HG03159 (cell line): Measurements from ENCODE around the gene CACNA1C.

ENCODE experiments used
- ATAC-seq: cut with Tn5 transposase; IDR thresholded peaks from one replicate; pipeline ENCODE4 v1.9.1; 2021; ENCODE audit warnings: mild to moderate bottlenecking, moderate library complexity; ENCODE audit not compliant: unreplicated experiment

Gene CACNA1C

GRCh38 chr12:2435511-2435910 is 382.7 kb downstream of the CACNA1C start:
- ATAC-seq: no peak

- ATAC-seq: no peak
Measured at GRCh38 chr12:2439332-2440100, 386.7 kb downstream of the CACNA1C start.

DNA sequence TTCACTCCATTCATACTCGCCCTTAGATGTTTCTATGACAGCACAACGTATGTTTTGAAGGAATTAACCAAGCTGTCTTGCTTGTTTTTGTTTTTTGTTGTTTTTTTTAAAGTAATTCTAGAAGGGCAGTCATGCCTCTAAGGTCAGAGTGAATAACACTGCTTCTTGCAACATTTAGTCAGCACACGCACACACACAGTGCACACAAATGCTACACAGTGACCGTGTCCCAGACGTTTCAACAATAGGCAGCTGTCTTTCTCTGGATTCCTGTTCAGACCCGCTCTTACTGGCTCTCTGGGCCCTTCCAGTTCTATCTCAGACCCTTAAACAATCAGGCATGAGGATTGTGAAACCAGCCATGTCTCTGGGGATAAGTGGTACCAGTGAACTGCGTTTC is 391.0 kb downstream of the CACNA1C start:
- no peak for ATAC-seq

DNA sequence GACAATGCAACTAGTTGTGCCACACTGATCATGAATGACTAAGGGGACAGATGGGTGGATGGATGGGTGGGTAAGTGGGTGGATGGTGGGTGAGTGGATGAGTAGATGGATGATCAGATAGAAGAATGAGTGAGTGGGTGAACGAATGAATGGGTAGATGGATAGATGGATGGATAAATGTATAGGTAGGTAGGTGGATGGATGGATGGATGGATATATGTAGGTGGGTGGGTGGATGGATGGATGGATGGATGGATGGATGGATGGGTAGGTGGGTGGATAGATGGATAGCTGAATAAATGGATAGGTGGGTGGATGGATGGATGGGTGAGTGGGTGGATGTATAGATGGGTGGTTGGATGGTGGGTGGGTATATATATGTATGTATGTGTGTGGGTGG is 393.2 kb downstream of the CACNA1C start:
- ATAC-seq: no peak

DNA sequence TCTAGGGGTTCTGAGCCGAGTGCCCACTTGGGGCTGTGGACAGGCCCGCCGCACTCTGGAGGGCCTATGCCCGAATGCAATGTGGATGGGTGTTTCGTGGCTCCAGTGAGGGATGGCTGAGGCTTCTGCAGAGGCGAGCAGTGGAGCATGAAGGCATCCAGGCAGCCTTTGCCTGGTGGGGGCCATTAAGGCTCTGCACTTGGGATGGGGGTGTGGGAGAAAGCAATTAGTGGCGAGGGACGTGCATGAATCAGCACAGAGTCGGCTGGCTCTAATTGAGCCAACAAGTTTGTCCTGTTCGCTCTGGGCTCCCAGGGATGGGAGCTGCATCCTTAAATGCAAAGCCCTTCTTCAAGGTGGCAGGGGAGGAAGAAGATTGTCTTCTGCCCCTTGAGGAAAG is 395.1 kb downstream of the CACNA1C start:
- no peak for ATAC-seq

DNA sequence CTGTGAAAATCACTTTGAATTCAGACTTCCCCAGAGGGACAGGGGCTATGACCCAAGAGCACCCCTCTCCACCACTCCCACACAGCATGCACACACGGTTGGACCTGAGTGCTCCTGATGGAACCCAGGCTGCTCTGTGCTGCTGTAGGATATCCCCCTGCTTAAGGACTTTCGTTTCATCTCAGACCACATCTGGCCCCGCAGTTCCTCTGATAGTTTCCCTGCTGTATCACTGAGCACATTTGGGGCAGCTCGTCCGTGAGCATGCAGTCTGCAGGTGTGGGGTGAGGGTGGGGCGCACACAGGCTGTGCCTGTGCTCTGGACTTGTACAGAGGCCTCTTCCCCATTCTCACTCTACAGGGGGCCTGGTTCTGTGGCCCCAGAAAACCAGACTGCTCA is 396.8 kb downstream of the CACNA1C start:
- ATAC-seq: no peak

DNA sequence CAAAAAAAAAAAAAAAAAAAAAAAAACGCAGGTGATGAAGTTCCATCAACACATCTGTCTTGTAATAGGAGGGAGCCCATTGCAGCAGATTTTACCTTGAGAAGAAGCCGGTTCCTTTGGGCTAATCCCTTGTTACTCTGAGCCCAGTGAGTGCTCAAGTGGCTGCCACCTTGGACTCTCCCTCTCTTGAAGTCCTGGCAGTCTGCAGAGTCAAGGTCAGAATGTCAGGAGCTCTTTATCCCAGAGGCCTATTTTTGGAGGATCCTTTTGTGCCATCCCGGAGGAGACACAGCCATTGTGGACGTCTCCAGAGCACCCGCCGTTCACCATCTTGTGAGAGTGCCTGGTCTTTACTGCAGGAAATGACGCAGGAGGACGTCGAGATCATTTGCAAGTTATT is 397.8 kb downstream of the CACNA1C start:
- ATAC-seq: no peak

DNA sequence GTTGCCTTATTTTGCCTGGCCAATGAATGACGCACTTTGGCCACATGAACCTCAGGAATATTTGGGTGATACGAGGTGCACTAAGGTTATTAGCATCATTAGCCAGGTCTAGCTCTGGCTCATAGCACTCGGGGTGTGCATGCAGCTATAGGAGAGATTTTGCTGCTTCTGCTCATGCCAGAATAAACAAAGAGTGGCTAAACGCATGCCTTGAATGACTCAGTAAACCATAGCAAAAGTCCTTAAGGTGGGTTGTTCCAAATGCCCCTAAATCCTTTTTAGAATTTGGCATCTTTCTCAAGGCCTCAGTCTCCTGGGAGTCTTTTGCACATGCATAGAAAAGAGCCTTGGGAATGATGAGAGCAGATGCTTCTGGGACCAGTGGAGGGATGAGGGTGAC is 398.2 kb downstream of the CACNA1C start:
- ATAC-seq: no peak

- ATAC-seq: no peak
Measured at GRCh38 chr12:2451497-2451896, 398.7 kb downstream of the CACNA1C start.

DNA sequence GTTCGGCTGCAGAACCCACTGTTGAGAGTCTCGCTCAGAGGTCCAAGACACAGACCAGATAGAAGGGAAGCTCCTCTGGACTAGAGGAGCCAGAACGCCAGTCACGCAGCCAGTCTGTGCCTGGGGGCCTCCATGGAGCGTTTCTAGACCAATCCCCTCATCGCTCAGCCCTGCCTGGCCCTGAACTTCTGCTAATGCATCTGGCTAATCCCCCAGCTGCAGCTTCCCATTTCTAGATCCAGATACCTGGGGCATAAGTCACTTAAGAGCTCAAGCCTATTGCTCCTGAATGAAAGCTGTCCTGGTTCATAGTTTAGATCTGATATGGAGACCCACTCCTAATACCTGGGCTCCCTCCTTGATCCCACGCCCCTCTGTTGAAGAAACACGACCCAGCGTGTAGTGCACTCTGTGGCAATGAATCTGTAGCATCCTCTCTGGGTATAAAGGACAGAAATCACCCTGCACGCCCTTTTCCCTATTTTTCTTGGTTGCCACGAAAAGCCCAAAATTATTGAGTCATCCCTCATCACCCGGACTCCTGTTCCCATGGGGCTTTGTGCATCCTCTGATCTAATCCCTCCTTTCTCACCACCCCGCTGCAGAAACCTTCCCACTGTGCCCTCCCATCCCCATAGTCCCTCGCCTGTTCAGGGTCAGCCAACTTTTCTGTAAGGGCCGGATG is 400.4 kb downstream of the CACNA1C start:
- ATAC-seq: no peak

GRCh38 chr12:2453761-2454090 is 400.9 kb downstream of the CACNA1C start:
- no peak for ATAC-seq

- ATAC-seq: no peak
Measured at GRCh38 chr12:2454601-2455177, 401.9 kb downstream of the CACNA1C start.

- no peak for ATAC-seq
Measured at GRCh38 chr12:2455410-2455809, 402.6 kb downstream of the CACNA1C start.

DNA sequence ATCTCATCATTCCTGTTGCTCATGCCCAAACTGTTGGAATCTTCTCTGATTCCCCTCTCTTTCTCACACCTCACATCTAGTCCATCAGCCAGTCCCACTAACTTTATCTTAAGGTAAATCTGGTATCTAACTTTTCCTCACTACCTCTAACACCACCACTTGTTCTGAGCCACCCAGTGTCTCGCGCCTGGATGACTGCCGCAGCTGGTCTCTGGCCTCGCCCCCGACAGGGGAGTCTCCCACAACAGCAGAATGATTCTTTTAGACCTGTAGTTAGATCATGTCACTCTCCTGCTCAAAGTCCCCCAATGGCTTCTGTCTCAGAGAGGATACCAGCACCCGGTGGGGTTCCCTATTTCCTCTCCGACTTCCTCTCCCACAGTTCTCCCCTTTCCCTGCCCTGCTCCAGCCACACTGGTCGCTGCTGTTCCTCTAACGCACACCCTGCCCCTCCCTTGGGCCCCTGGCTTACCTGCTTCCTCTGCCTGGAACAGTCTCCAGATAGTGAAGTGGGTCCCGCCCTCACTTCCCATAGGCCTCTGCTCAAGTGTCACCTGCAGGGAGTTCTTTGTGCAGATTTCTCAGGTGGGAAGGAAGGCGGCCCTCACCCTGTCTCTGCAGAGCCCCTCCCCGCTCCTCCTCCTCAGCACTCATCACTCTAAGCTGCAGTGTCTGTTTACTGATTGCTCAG is 403.5 kb downstream of the CACNA1C start:
- no peak for ATAC-seq

DNA sequence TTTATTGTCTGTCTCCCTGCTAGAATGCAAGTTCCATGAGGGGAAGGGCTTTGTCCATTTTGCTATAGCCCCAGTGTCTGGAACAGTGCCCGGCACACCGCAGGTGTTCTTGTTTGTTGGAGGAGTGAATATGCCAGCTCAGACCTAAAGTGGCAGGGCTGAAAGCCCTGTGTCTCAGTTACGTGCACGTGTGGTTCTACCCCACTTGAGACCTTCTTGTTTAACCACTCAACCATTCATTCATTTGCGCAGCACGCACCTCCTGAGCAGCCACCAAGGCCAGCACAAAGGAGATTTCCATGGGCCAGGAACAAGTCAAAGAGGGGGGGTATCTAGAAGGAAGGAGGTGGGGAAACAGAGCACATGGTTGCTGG is 404.0 kb downstream of the CACNA1C start:
- ATAC-seq: no peak

DNA sequence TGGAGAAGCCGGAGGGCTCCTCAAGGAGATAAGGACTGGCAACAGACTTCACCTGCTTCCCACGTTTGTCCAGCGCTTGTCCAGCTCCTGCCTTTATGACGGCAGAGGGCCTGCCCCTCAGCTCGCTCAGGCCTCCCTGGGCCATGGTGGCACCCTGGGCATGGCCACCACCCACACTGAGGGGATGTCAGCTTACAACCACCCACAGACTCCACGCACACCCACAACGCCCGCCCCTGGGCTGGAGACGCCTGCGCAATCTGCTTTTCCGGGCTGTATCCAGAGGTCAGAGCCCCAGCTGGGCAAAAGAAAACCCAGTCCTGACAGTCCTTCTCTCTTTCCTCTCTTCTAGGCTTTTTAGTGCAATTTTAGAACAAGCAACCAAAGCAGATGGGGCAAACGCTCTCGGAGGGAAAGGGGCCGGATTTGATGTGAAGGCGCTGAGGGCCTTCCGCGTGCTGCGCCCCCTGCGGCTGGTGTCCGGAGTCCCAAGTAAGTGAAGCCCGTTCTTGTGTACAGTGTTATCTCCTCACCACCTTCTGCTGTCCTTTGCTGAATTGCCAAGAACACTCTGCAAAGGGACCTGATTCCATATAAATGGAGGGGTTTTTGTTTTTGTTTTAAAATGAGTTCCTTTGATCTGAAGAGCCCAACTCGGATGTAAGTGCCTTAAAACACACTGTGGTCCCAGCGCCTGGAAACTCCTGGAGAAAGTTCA is 404.6 kb downstream of the CACNA1C start:
- no peak for ATAC-seq

DNA sequence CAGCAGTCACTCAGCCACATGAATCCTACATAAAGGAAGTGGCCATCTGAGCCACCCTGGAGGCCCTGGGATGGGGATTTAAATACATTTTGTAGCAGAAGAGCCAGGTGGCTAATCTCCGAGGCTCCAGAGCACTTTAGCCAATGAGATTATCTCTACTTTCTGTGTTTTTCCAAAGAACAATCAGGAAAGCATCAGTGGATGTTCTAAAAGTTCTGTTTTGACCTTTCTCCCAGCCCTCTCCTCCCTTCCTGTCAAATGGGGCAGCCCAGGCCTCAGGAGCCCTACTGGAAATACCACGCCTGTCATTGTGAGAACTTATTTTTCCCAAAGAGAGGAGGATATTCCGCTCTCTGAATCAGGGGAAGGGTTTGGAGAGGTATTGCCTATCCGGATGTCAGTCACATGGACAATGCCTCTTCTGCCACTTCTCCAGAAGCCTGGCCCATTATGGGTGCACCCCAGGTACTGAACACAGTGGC is 405.2 kb downstream of the CACNA1C start:
- no peak for ATAC-seq

GRCh38 chr12:2460051-2460670 is 407.4 kb downstream of the CACNA1C start:
- ATAC-seq: no peak

DNA sequence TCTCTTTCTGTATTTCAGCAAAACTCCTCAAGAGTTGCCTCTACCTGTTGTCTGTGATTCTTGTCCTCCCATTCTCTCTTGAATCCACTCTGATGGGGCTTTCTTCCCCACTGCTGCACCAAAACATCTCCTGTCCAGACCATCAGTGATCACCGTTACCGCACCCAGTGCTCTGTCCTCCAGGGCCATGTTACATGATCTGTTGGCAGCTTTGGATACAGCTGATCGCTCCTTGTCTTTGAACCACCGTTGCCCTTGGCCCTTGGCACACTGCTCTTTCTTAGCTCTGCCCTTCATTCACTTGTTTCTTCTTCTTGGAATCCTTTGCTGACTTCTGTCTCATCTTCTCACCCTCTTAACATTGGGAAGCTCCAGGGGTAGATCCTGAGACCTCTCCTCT is 408.3 kb downstream of the CACNA1C start:
- no peak for ATAC-seq

DNA sequence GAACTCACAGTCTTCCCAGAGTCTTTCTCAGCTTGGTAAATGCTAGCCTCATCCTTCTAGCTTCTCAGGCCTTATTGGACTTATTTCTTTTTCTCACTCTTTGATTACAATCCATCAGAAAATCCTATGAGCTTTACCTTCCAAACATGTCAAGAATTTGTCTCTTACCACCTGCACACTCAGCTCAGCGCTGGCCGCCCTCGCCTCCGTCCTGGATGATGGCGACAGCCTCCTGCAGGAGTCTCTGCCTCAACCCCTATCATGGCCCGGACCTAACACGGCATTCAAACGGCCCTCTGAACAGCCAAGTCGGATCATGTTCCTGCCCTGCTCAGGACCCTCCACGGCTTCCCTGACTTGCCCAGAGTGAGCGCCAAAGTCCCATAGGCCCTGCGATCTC is 408.9 kb downstream of the CACNA1C start:
- ATAC-seq: no peak

DNA sequence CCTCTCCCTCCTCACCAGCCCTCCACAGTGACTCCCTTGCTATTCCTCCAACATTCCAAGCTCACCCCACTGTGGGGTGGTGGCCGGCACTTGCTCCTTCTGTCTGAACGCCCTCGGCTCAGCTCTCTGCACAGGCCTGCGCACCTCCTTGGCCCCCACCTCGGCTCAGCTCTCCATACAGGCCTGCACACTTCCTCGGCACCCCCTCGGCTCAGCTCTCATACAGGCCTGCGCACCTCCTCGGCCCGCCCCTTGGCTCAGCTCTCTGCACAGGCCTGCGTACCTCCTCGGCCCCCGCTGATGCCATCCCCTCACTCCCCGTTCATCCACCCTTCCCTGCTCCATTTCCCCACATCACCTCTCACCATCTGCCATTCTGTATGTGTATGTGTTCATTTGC is 409.3 kb downstream of the CACNA1C start:
- no peak for ATAC-seq
